GM19043 (cell line): ENCODE data around the gene CAPZB.

ENCODE experiments used
- ATAC-seq: cut with Tn5 transposase; IDR thresholded peaks from one replicate; pipeline ENCODE4 v1.9.1; 2021; ENCODE audit warnings: low read depth; ENCODE audit not compliant: unreplicated experiment

Gene CAPZB

DNA sequence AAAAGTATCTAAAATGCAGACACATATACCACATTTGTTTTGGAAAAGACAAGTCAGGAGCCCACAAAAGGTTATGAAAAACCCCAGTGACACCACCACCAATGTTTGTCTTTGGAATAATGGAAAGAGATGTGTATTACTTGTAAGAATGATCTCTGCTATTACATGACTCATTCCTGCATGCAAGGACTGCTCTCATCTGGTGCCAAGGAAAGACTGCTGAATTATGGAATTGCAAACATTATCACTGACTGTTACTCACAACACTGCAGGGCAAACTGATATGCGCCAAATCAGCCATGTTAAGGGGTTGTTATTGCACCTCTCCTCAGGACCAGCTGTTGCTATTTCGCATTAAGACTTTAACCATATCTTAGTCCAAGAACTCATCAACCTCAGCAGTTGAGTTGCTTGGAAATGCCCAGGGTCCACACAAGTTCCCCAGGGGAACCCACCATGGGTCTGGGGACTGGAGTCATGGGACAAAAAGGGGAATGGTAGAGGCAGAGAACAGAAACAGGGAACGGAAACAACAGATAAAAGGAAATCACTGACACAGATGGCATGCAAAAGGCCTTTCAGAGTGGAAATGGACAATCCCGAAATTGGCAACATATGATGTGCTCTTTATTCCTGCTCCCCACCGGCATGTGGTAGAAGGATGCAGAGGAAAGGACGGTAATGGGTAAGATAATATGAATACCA lies 34.4 kb downstream of the CAPZB start:
- ATAC-seq = no peak

DNA sequence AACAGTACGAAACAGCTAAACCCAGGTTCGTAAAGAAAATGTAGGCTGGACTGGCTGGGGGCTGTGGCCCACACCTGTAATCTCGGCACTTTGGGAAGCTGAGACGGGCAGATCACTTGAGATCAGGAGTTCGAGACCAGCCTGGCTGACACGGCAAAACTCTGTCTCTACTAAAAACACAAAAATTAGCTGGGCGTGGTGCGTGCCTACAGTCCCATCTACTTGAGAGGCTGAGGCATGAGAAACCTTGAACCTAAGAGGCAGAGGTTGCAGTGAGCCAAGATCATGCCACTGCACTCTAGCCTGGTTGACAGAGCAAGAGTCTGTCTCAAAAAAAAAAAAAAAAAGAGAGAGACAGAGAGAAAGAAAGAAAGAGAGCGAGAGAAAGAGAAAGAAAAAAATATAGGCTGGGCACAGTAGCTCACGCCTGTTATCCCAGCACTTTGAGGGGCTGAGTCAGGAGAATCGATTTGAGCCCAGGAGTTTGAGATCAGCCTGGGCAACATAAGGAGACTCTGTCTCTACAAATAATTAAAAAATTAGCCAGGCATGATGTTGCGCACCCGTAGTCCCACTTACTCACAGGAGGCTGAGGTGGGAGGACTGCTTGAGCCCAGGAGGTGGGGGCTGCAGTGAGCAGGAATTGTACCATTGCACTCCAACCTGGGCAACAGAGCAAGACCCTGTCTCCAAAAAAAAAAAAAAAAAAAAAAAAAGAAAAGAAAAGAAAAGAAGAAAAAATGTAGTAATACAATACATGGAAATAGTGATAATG lies 35.7 kb downstream of the CAPZB start:
- no peak for ATAC-seq

DNA sequence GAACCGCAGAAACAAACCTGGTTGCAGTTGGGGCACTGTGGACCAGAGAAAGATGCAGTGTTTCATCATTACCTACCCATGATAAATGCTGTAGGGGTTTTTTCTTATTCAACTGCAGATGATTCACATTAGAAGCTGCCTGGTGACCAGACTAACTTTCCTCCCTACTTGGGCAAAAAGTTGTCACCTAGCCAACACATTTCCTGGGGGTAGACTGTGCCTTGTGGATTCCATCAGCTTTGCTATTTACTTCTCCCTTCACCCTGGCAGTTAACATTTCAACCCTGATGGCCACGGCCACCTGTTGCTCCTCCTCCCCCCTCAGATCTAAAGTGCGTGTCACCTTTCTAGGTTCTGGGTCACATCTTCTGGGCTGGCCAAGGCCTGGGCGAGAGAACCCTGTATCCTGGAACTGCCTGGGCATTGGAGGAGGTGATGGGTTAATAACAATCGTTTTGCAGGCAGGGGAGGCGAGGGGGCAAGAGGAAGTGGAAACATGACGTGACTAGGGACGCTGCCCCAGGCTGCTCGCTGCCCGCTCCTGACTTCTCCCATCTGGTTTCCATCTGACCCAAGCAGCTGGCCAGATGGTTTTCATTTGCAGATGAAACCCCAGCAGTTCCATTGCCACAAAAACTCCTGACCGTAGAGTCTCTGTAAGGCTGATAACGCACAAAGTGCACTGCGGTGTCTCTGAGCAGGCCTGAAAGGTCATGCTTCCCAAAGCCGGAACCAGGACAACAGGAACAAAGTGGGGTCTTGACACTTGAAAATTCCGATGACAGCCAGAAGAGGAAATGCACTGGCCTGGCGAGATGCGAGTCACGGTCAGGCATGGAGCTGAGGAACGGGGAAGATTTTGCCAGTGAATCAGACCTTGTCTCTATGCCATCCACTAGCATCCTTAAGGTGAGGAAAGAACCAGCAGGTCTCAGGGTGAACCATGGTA lies 36.6 kb downstream of the CAPZB start:
- ATAC-seq = no peak

DNA sequence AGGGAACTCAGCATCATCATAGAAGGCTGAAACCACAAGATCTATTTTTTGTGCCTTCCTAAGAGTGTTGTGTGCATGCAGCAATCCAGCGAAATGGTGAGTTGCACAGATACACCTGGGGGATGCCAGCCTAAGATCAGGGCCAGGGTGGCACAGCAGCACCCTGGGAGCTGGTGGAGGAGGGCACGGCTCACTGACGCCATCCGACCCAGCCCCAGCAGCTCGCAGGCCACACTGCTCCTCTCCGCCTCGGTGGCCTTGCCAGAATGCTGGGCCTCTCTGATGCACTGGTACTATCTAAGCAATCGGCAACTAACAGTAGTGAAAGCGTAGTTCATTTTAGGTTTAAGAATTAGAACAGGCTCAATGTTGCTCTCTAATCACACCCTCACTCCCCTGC lies 37.8 kb downstream of the CAPZB start:
- ATAC-seq = no peak

DNA sequence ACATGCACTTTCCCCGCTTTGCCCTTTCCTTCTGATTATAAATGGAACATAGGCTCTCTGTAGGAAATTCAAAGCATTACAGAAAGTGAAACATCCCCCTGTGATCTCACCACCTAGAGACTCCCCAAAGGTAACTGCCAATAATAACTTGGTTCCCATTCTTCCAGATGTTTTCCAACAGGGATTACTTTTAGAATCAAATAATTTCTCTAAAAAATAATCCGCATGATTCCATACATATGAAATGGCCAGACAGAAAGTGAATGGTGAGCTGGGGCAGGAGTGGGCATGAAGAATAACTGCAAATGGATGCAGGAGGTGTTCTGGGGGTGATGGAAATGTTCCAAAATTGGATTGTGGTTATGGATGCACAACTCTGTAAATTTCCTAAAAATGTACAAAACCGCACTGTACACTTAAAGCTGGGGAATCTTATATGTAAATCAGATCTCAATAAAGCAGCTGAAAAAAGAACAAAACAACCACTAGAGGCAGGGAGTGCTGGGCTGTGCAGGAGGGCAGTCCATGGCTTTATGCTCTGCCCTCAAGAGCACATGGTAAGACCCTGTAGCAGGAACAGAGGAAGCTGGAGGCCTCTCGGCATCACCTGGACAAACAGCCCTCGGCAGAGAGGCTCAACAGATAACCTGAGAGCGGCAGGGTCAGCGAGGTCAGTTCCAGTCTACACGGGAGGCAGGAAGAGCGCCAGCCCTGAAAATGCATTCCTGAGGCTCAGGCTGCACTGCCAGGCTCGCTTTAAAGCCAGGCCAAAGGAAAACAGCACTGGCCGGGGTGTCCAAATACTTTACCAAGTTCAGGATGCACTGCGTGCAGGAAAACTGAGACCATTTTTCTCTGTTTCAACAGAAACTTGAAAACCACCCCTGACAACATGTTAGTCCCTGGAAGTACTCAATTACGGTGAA lies 39.7 kb downstream of the CAPZB start:
- ATAC-seq = no peak

DNA sequence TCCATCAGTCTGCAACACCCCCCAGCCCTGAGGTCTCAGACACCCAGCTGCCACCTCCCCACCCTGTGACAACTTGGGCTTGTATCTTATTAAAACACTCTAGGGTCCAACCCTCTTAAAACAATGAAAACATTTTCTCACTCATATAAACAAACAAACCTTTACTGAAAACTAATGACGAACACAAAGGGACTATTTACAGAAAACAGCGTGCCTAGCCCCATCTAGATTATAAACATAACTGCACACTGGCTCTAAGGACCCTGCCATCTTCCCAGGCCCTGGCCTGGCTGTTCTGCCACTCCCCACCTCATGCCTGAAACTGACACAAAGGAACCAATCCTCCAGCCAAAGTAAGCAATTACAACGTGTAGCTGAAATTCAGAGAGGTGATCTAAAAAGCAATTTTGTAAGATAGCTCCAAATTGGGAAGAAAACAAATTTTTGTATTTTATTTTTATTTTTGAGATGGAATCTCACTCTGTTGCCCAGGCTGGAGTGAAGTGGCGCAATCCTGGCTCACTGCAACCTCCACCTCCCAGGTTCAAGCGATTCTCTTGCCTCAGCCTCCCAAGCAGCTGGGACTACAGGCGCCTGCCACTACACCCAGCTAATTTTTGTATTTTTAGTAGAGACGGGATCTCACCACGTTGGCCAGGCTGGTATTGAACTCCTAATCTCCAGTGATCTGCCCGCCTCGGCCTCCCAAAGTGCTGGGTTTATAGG lies 40.9 kb downstream of the CAPZB start:
- no peak for ATAC-seq

DNA sequence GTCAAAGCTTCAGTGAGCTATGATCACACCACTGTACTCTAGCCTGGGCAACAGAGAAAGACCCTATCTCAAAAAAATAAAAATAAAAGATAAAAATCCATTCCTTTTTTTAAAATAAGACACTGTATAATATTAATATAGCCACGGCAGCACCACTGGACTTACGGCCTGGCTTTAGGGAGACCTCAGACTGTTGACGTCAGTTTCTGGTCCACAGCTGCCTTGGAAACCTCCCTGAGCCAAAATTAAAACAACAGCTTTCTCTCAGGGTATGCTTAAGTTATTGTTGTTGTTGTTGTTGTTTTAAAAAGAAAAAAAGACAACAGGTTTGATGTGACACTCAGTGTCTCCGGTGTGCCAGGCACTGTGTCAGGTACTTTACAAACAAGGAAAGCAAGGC lies 42.0 kb downstream of the CAPZB start:
- ATAC-seq = no peak

DNA sequence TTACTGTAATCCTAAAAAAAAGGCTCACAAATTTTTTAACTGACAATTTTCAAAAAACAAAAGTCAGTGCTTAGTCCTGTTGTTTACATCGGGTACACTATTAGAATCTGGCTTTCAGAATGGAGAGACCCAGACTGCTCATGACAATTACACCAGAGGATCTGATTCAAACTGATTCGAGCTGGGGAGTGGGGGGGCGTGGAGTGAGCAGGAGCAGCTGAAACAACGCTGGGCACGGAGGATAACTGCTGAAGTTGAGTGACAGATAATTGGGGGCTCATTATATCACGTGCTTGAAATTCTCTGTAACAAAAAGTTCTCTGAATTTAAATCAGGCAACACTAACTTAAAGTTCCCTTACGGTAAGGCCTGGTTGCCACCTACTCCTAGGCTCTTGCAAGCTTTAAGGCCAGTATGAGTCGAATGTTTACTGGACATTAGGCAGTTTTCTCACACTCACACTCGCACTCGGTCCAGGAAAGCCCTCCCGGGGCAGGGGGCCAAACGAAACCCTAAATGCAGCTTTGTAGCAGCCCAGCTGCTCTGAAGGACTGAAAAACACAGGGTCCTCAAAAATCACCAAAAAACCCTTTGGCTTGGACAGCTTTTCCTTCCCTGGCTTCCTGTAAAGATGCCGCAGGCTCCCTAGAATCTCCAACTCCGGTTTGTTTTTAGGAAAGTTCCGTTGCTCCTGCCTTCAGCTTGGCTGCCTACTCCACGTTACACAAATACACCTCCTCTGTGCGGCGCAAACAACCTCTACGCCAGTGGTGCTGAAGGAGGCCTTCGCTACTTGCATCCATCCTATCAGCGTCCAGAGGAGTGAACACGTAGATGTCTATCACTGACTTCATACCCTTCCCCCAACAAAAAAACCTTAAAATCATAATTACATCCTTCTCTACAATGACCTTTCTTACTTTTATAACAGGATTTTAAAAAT lies 42.9 kb downstream of the CAPZB start:
- no peak for ATAC-seq

DNA sequence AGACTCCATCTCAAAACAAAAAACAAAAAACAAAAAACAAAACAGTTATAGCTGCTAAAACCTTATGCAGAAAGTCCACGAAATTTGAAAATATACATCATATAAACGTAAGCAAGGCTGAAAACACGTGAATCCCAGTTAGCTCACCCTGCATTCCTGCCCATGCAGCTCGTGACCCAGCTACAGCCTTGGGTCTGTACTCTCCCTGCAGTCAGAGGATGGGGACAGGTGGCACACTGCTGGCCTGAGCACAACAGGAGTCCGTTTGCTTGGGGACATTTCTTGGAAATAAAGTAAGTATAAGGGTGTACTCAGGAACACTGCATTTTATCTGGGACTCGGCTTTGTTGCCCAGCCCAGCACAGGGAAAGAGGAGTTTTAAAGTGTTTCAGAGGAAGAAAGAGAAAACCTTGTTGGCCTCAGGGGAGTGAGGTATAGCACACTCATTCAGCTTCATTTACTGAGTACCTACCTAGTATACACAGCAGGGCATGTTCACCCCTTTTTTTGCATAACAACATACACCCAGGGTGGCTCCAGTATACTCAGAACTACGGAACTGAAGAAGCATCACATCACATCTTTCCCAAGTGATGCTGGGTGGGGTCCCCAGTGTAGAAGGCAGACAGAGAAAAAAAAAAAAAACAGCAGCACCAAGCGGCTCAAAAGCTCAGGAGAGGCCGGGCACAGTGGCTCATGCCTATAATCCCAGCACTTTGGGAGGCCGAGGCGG lies 44.1 kb downstream of the CAPZB start:
- no peak for ATAC-seq

DNA sequence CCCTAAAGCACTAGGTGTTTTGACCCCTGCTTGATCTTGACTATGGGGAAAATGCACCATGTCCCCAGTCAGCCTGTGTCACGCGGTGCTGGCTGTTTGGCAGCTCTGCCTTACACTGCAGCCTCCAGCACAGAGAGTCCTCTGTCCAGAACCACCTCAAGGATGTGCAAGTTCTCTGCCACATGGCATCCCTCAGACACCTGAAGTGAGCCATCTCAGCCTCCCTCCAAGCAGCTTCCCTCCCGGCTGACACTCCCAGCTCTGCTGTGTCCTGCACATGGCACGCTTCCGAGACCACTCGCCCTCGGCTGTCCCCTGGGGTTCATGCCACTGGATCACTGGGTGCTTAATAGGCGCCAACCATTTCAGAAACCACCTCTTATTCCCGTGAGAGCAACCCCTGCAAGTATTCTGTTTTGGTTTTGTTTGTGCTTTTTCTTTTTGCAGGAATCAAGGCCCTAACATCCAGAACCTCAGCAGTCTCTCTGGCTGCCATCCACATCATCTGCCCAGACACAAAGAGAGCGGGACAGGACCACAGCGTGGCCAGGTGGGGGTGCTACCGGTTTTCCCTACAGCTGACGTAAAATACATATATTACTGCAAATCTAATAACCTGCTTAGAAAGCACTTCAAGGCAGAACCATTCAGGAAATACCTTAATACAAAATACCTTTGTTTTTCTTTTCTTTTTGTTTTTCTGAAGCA lies 45.7 kb downstream of the CAPZB start:
- ATAC-seq = no peak

DNA sequence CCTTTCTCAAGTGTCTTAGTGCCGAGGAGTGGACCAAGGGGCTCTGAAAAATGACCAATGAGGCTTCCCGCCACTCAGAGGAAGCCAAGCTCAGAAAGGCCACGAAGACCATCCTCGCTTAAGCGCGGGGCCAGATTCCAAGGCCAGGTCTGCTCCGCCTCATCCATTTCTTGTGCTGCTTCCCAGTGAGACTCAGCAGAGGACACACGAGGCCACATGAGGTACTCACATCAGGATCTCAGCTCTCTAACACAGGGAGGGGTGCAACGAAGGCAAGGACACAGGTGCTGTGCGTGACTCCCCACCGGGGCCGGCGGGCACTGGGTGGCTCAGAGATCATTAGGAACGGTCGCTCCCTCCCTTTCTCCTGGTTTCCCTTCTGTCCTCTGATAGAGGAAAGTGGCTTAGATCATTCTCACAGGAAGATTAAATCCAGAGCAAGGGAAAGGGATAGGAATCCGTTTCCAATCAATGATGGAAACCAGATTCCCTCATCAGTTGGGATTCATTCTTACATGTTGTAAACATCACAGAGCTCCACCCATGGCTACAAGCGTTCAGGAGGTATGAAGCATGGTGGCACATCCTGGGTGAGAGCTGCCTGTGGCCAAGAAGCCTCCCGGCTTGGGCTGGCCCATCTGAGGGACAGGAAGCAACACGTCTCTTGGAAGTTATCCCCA lies 46.7 kb downstream of the CAPZB start:
- ATAC-seq = no peak

DNA sequence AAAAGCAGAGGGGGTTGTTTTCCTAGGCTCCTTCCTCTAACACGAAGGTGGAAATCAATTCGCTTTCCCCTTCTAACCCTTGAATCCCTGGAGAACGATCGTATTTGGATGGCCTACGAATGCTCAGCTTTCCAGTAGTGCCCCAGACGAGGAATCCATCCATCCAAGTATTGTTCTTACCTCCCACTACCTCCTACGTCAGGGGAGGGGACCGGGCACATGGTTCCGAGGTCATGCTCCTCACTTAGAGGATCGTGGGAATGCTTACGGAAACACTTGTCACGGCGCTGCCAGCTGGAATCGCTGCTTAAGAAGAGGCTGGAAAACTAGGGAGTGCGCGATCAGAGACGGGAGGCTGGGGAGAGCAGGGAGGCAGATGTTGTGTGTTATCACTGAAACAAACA lies 47.4 kb downstream of the CAPZB start:
- no peak for ATAC-seq

DNA sequence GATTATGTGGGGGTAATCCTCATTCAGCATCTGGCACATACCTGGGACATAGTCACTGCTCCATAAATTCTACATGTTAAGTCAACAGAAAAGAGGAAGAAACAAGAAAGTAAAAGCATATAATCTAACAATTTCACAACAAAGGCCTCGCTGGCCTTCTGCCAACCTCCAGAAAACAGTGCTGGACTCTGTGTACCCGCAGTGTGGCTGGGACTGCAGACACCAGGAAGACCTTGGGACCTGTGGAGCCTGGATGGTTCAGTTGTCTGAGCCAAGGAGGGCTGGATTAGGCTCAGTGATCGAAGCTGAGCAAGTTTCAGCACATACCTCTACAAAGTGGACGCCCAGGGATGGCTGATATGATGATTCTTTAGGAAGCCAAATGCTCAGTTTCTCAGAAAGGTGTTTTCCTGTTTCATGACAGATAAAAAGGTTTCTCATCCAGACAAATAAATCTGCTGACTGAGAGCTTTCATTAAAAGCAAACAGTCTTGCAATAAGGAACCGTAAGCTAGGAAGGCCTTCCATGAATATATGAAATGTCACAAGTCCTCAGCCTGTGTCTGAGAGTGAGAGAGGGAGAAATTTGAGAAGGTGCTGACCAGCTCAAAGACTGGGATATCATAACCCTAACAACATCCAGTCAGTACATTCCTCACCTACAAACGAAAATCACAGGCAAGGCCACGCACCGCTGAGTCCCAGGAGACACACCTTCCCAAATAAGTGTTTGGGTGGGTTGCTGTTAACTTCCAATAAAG lies 48.4 kb downstream of the CAPZB start:
- ATAC-seq = no peak

DNA sequence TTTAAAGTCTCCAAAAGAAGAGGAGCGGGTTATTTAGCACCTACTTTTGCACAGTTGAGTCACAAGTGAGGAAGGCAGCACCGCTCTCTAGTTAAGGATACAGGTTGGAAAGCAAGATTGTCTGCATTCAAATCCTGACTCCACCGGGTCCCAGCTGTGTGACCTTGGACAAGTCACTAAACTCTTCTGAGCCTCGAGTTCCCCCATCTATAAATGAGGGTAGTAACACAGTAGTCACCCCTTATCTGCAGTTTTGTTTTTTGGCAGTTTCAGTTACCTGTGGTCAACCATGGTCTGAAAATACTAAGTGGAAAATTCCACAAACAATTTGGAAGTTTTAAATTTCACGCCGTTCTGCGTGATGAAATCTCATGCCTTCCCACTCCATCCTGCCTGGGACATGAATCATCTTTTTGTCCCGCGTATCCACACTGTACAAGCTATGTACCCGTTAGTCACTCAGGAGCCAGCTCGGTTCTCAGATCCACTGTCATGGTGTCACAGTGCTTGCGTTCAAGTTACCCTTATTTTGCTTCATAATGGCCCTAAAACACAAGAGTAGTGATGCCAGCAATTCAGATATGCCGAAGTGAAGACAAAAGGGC lies 49.4 kb downstream of the CAPZB start:
- ATAC-seq = no peak

DNA sequence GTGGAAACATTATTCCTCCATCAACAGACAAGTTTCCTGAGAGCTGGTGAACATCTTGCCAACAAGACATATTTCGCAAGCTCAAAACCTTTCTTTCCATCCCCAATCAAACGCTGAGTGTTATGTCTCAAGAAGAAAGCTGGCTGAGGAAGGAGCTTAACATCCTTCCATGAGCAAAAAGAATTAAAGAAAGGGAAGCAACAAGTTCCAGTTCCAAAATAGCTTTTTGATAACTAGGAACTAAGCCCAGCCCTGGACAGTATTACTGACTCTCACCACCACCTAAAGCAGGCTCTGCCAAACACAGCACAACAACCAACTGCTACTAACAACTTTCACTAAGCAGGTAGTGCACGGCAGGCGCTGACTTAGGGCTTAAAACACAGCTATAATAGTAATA lies 50.2 kb downstream of the CAPZB start:
- ATAC-seq = no peak

DNA sequence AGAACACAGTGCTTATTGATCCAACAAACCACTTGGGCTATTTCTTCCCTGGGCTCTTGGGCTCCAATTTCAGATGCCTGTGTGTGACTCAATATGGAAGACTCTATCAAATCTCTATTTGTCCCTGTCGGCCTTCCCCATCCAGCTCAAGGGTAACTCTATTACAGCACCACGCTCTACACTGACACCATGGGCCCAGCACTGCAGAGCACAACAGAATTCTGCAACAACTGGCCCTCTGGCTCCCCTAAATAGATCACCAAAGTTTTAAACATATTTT lies 51.7 kb downstream of the CAPZB start:
- no peak for ATAC-seq
